GM12872 (cell line): ENCODE measurements around the gene MOXD1.

Experiments used
- TF ChIP-seq, protein P1 (sequence below): IDR thresholded peaks from 3 replicates; pipeline ENCODE4 v1.5.1; 2011; ENCODE audit warnings: low read depth, mild to moderate bottlenecking, low read length, moderate library complexity; ENCODE audit not compliant: insufficient read depth

MOXD1 gene

DNA sequence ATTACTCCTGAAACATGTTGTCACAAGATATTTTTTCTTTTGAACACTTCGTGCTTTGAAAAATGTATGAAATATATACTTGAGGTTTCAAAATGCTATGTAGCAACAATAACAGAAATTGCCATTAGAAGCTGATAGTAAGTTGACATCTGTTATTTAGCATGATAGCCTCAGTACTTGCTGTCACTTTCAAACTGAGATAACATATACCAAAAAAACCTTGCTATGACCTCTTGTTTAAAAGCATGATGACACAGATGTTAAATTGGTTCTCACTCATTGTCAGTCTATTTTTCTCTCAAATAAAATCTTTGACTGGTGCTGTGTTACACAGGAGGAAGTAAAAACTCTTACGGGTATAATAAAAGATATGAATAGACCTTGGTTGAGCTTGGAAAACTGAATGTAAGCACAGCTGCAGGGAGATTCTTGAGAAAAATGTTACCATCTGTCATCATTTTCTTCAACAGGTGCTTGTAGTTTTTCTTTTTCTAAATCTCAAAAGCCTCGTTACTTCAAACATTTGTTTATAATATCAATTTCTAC is 18.6 kb downstream of the MOXD1 start:
- TF ChIP-seq, protein P1, sequence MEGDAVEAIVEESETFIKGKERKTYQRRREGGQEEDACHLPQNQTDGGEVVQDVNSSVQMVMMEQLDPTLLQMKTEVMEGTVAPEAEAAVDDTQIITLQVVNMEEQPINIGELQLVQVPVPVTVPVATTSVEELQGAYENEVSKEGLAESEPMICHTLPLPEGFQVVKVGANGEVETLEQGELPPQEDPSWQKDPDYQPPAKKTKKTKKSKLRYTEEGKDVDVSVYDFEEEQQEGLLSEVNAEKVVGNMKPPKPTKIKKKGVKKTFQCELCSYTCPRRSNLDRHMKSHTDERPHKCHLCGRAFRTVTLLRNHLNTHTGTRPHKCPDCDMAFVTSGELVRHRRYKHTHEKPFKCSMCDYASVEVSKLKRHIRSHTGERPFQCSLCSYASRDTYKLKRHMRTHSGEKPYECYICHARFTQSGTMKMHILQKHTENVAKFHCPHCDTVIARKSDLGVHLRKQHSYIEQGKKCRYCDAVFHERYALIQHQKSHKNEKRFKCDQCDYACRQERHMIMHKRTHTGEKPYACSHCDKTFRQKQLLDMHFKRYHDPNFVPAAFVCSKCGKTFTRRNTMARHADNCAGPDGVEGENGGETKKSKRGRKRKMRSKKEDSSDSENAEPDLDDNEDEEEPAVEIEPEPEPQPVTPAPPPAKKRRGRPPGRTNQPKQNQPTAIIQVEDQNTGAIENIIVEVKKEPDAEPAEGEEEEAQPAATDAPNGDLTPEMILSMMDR = no peak

DNA sequence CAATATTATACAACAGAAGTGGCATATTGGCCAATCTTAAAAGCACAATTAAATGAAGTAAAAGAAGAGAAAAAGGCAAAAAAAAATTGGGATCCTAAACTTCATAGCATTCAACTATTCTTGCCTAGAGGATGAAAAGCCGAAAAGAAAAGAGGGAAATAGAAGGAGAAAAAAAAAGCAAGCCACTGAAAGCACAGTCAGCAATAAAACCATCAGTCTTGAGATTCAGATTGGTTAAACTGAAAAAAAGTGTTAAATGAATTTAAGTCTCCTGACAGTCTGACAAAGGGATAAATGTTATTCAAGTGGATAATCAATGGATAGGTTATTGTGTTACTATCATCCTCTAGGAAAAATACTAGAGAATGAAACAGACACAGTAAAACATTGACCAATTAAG is 19.9 kb downstream of the MOXD1 start:
- TF ChIP-seq, protein P1 = no peak

DNA sequence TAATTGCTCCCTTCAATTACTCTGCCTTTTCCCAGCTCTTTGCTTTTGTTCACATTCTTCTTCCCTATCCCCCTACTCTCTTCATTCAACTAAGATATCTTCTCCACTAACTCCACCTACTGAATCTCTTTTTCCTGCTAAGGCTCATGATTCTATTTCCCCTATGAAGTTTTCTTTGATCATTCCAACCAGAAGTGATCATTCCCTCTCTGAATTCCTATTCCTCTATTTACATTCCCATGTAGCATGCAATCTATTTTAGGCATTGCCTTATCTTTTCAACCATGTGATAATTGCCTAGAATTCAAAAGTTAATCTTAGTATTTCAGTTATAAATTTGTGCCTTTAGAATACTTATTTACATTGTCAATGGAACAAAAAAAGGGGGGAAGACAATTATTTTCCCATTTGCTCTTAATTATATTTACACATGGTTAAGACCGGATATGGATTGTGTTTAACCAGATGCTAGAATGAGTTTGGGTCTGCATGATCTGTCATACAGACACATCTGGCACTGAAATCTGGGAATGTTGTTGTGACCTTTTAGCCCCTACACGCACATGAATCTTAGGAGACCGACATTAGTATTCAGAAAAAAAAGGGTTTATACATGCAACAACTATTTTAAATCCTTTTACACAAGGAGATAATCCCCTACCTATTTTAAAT is 20.8 kb downstream of the MOXD1 start:
- TF ChIP-seq, protein P1 = no peak

DNA sequence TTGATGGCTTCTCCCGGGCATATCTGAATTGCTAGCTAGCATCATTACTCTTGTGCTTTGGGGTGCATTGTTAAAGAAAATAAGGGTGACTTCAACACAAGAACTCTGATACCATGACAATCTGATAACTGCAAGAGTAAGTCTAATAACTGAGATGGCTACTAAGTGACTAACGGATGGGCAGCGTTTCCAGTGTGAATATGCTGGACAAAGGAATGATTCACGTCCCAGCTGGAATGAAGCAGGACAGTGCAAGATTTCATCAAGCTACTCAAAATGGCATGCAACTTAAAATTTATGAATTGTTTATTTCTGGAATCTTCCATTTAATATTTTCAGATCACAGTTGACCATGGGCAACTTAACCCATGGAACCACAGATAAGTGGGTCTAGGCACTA is 31.7 kb downstream of the MOXD1 start:
- TF ChIP-seq, protein P1 = no peak

DNA sequence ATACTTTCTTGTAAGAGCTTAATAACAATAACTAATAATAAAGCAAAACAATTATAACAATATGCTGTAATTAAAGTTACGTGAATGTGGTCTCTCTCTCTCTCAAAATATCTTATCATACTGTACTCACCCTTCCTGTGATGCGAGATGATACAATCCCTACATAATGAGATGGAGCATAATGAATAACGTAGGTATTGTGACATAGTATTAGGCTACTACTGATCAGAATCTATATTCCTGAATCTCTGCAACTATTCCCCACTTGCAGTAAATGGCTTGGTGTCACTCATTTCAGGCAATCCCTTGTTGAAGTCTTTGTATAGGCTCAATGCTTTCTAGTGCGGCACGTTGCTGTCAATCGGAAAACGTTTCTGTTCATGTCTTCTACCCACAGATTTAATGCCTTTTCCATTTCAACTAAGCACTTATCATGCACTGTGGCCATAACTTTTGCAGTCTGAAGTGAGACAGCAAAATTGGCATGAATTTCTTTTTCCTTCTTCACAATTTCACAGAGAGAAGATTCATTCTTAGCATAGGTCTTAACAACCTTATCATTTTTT is 32.3 kb downstream of the MOXD1 start:
- TF ChIP-seq, protein P1 = no peak

DNA sequence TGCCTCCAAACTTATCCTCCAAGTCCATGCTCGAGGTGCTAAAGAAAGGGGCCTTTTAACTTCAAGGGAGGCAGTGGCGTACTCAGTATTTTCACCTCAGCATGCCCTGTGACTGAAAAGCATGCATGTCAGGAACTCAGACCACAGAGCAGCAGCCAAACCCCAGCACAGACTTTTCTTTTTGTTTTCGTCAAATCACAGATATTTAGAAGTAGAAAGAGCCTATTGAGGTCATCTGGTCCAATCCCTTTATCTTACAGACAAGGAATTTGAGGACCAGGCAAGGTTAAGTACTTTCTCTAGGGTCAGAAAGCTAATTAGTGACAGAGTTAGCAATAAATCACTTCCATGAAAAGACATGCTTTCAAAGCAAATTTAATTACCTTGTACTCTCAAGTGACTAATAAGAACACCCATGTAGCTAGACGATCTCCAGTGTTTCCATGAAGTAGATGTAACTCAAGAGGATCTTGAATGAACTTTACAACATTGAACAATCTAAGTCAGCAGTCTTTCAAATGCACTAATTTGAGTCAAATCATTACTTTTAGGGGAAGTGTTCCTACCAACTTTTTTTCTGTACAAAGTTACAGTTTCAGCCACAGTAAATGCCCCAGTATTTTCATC is 35.9 kb downstream of the MOXD1 start:
- TF ChIP-seq, protein P1 = no peak

DNA sequence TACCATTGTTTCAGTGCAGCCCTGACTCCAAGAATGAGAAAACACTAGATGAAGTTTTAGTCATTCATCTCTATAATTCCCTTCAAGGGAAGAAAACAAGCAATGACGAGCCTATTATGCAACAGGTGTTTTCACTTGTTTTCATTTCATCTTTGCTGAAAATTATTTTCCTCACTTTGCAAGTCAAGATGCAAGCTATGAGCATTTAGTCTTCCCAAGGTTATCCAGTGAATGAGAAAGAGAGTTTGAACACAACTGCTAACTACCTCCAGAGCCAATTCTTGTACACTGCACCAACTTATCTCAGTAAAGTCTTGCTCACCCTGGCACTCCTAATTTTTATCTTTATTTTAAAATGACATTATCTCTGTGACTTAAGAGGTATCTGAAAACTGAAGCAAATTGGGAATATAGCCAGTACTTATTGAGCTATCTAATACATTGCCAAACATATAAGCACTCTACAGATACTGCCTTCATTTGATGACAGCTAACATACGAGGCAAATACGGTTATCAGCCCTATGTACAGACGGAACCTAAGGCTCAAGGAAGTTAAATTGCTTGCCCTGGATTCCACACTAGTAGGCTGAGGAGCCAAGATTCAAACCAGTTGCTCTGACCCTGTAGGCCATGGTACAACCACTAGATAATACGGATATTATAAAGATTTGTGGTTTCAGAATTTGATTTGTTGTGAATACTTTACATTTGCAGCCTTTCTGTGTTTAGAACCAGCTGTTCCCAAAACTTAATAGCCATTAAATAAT is 36.8 kb downstream of the MOXD1 start:
- TF ChIP-seq, protein P1 = no peak
